ENCODE results near the gene PSMD13.
A peak's percentile ranks its signal among the peaks of the same experiment; 100 is the strongest.

Gene PSMD13

DNA sequence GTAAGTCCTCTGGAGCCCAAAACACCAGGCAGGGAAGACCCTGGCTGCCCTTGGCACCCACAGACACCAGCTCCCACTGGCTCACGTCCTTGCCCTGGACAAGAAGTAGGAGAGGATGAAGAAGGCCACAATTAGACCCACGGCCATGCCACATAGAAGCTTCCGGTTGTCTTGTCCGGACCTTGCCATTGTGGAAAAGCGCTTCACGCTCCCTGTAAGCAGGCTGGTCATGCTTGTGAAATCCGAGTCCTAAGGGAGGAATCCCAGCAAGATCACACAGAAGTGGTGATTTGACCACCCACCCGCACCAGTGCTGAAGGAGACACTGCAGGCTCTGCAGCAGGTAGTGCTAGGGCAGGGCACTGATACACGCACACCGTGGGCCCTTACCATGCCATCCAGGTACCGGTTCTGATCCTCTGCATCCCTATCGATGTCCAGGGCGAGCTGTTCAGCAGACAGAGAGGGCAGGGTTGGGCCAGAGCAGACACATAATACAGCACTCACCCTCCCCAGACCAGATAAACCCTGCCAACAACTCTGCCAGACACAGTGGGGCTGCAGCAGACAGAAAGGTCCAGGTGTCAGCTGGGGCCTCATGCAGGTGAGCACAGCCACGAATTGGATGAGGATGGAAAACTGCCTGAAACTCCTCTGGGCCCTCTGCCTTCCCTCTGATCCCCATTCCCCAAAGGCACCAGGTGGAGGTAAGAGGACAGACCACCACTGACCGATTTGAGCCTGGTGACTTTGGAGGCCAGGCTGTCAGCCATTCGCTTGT, 31.4 kb upstream of the PSMD13 start:
- peaks cover 25% of the 10 kb centered on the region for H3K4me1 ChIP-seq (ENCODE audit: insufficient read depth, low read length, severe bottlenecking)

DNA sequence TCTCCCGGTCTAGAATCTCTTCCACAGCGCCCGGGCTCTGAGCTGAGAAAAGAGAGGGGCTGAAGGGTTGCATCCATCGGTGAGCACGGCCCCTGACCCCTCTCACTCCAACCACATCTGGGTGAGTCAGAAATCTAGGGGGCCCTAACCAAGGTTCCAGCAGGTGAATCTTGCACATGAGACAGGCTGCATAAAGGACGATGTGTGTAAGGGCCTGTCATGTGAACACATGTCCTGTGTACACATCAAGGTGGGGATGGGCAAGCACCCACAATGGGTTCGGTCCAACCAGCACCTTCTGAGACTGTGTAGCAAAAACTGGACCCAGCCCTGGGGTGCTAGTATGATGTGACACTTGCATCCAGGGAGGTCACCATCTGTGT, 30.8 kb upstream of the PSMD13 start:
- Histone ChIP-seq H3K9me3 (ENCODE audit: low read length) (no peaks in the 10 kb centered on the region), H3K27me3 (ENCODE audit: insufficient read depth, low read length) (no peaks in the 10 kb centered on the region), H3F3A (ENCODE audit: insufficient read depth, low read length) (no peaks in the 10 kb centered on the region), H3K79me2 (ENCODE audit: insufficient read depth, low read length) (no peaks in the 10 kb centered on the region), H3K4me1 (ENCODE audit: insufficient read depth, low read length, severe bottlenecking) (peaks cover 26% of the 10 kb centered on the region), H3K36me3 (ENCODE audit: insufficient read depth, low read length) (peaks cover 46% of the 10 kb centered on the region), H3K4me2 (ENCODE audit: low read length) (peak overlapping the region; percentile 68), H4K20me1 (ENCODE audit: insufficient read depth, low read length) (no peaks in the 10 kb centered on the region), H3K4me3 (ENCODE audit: low read depth, low read length, poor library complexity, severe bottlenecking) (peak overlapping the region; percentile 70), H2AFZ (ENCODE audit: low read length) (no peak overlapping the region), H3K27ac (ENCODE audit: low read depth, low read length, poor library complexity, severe bottlenecking) (no peak overlapping the region), H3K9me2 (ENCODE audit: low read depth, low read length) (no peaks in the 10 kb centered on the region), H3K9ac (ENCODE audit: low read length) (peak overlapping the region; percentile 90)
- TF ChIP-seq EZH2 (IDR thresholded peaks at IDR 0.05; ENCODE audit: borderline replicate concordance, low read length) = no peak
- TF ChIP-seq, protein P1, sequence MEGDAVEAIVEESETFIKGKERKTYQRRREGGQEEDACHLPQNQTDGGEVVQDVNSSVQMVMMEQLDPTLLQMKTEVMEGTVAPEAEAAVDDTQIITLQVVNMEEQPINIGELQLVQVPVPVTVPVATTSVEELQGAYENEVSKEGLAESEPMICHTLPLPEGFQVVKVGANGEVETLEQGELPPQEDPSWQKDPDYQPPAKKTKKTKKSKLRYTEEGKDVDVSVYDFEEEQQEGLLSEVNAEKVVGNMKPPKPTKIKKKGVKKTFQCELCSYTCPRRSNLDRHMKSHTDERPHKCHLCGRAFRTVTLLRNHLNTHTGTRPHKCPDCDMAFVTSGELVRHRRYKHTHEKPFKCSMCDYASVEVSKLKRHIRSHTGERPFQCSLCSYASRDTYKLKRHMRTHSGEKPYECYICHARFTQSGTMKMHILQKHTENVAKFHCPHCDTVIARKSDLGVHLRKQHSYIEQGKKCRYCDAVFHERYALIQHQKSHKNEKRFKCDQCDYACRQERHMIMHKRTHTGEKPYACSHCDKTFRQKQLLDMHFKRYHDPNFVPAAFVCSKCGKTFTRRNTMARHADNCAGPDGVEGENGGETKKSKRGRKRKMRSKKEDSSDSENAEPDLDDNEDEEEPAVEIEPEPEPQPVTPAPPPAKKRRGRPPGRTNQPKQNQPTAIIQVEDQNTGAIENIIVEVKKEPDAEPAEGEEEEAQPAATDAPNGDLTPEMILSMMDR (IDR thresholded peaks at IDR 0.05; ENCODE audit: low read length) = no peak

More for the DNA sequence above, 31.4 kb upstream of the PSMD13 start:
- H3K9me2 ChIP-seq (ENCODE audit: low read depth, low read length) = no peaks in the 10 kb centered on the region
- peak overlapping the region; percentile 90; the same call in 1 of the 2 replicates for H3K9ac ChIP-seq (ENCODE audit: low read length)
- no peaks in the 10 kb centered on the region for H3K27me3 ChIP-seq (ENCODE audit: insufficient read depth, low read length)
- H3K79me2 ChIP-seq (ENCODE audit: insufficient read depth, low read length) = no peaks in the 10 kb centered on the region
- H3K4me3 ChIP-seq (ENCODE audit: low read depth, low read length, poor library complexity, severe bottlenecking) = no peak overlapping the region
- no peaks in the 10 kb centered on the region for H3K9me3 ChIP-seq (ENCODE audit: low read length)
- H3K36me3 ChIP-seq (ENCODE audit: insufficient read depth, low read length) = peaks cover 40% of the 10 kb centered on the region
- H3F3A ChIP-seq (ENCODE audit: insufficient read depth, low read length) = no peaks in the 10 kb centered on the region
- H3K27ac ChIP-seq (ENCODE audit: low read depth, low read length, poor library complexity, severe bottlenecking) = no peak overlapping the region
- no peak overlapping the region for H2AFZ ChIP-seq (ENCODE audit: low read length)
- H3K4me2 ChIP-seq (ENCODE audit: low read length) = peak overlapping the region; percentile 68; the same call in 1 of the 2 replicates
- TF ChIP-seq, protein P1 (IDR thresholded peaks at IDR 0.05; ENCODE audit: low read length) = no peak
- TF ChIP-seq EZH2 (IDR thresholded peaks at IDR 0.05; ENCODE audit: borderline replicate concordance, low read length) = no peak
- H4K20me1 ChIP-seq (ENCODE audit: insufficient read depth, low read length) = no peaks in the 10 kb centered on the region

DNA sequence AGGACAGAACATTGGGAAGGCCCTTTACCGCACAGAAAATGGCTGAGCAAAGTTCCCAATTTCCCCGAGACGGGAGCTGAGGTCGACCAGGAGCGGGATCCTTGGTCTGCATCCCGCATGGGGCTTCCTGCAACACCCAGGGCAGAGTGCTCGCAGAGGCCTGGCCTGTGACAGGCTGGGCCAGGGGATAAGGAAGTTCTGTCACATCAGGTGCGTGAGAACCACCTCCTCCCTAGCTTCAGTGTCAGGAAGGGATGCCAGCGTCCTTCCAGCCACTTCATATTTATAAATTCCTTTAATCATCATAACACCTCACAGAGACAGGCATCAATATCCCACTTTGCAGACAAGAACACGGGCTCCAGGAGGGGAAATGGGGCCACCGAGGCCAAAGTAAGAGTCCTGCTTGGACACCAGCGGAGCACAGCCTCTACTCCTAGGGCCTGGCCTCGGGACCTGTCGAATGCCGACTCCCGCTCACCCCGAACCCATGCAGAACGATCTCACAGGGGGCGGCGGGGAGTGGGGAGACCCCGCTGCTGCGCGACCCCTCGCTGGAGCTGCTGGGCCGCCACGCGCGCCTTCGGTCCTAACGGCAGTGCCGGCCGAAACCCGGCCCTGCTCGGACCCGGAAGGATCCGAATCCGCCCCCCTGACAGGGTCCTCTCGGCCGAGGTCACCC, 30.1 kb upstream of the PSMD13 start:
- Histone ChIP-seq H3K9ac (ENCODE audit: low read length) (peak overlapping the region; percentile 90), H3F3A (ENCODE audit: insufficient read depth, low read length) (no peaks in the 10 kb centered on the region), H3K36me3 (ENCODE audit: insufficient read depth, low read length) (peaks cover 52% of the 10 kb centered on the region), H3K27me3 (ENCODE audit: insufficient read depth, low read length) (no peaks in the 10 kb centered on the region), H3K27ac (ENCODE audit: low read depth, low read length, poor library complexity, severe bottlenecking) (no peak overlapping the region), H3K9me3 (ENCODE audit: low read length) (no peaks in the 10 kb centered on the region), H3K79me2 (ENCODE audit: insufficient read depth, low read length) (no peaks in the 10 kb centered on the region), H3K9me2 (ENCODE audit: low read depth, low read length) (no peaks in the 10 kb centered on the region), H4K20me1 (ENCODE audit: insufficient read depth, low read length) (no peaks in the 10 kb centered on the region), H3K4me2 (ENCODE audit: low read length) (peak overlapping the region; percentile 68), H3K4me3 (ENCODE audit: low read depth, low read length, poor library complexity, severe bottlenecking) (peak overlapping the region; percentile 70), H3K4me1 (ENCODE audit: insufficient read depth, low read length, severe bottlenecking) (peaks cover 26% of the 10 kb centered on the region), H2AFZ (ENCODE audit: low read length) (no peak overlapping the region)
- TF ChIP-seq EZH2 (IDR thresholded peaks at IDR 0.05; ENCODE audit: borderline replicate concordance, low read length) = no peak
- TF ChIP-seq, protein P1 (IDR thresholded peaks at IDR 0.05; ENCODE audit: low read length) = no peak

All from OCI-LY1 (cell line).